K562 (cell line): ENCODE measurements around the gene CUL9. TPM values are rescaled to one million over a fixed set of nuclear protein-coding genes. Genes with fewer than 3 reads are reported as not detected.

Experiments
- GTF2A2 ChIP-seq: IDR thresholded peaks from 2 replicates; pipeline ENCODE4 v1.6.1; 2016; ENCODE audit warnings: mild to moderate bottlenecking, missing genetic modification characterization, missing compliant biosample characterization
- SMAD3 ChIP-seq: fragments of 450-650 bp; formaldehyde crosslinking; conservative IDR thresholded peaks from 2 replicates; pipeline ENCODE4 v1.4.0; 2020; ENCODE audit warnings: mild to moderate bottlenecking
- TEAD2 ChIP-seq: fragments of 450-650 bp; IDR thresholded peaks from 2 replicates; pipeline ENCODE4 v1.6.1; 2016; ENCODE audit warnings: missing genetic modification characterization, control low read depth, missing compliant biosample characterization
- ZNF146 ChIP-seq: IDR thresholded peaks from one replicate; pipeline ENCODE4 v1.6.1; 2018; ENCODE audit warnings: missing compliant biosample characterization; ENCODE audit not compliant: unreplicated experiment
- ZNF384 ChIP-seq: IDR thresholded peaks from 2 replicates; pipeline ENCODE4 v1.6.1; 2012; ENCODE audit warnings: low read depth, low read length, improper control_type of control experiment
- polyA plus RNA-seq, 8 experiments: library from polyadenylated mRNA; depleted of rRNA in 4 of 8; stranded (reverse) in 5 of 8; unstranded in 3 of 8; fragments of >200 nt; fragmentation: Nextera tagmentation in 2 of 8; fragmentation: Illumina TruSeq in 1 of 8; extraction: Ambion mirVana in 2 of 8; extraction: Trizol in 1 of 8; gene quantifications; 2 replicates each; pipeline versions ENCODE4 v1.2.1 to v1.2.3, GENCODE V29; 2011 to 2014; ENCODE audit warnings: inconsistent platforms in 1 of 8, missing spikeins in 1 of 8
- total RNA-seq, 7 experiments: library from RNA; depleted of rRNA in 6 of 7; stranded (reverse); fragments of >200 nt in 6 of 7; fragmentation: Illumina TruSeq in 2 of 7; extraction: Trizol in 2 of 7; gene quantifications; 2 replicates each; pipeline versions ENCODE4 v1.2.1 to v1.2.3, GENCODE V29; 2011 to 2021; ENCODE audit warnings: low replicate concordance in 1 of 7
- TF ChIP-seq, protein P1 (sequence below): fragments of 450-650 bp; IDR thresholded peaks from 2 replicates; pipeline ENCODE4 v1.6.1; 2016; ENCODE audit warnings: low read depth
- TF ChIP-seq, protein P2 (sequence below): sonication (generic); formaldehyde crosslinking; IDR thresholded peaks from 2 replicates; pipeline ENCODE4 v1.8.0; 2022; ENCODE audit warnings: mild to moderate bottlenecking, missing genetic modification reagents
- TF ChIP-seq, protein P3 (sequence below): IDR thresholded peaks from 3 replicates; pipeline ENCODE4 v1.6.1; 2011; ENCODE audit warnings: borderline replicate concordance, mild to moderate bottlenecking, moderate library complexity; ENCODE audit not compliant: insufficient read length; ENCODE audit errors: extremely low read depth
- TF ChIP-seq, protein P4 (sequence below), 2 experiments: fragments of 250-450 bp in 1 of 2; fragments of 450-650 bp in 1 of 2; sonication (Bioruptor Pico) in 1 of 2; IDR thresholded peaks; 2 replicates each; pipeline versions ENCODE4 v1.6.1 to v1.8.0; 2016 to 2021; ENCODE audit warnings: mild to moderate bottlenecking in 2 of 2, moderate library complexity in 2 of 2, missing compliant biosample characterization in 1 of 2, missing genetic modification characterization in 1 of 2
- TF ChIP-seq, protein P5 (sequence below): sonication (generic); IDR thresholded peaks from 2 replicates; pipeline ENCODE4 v1.6.1; 2016

Gene CUL9
- total and polyA plus RNA-seq, 9 of the 15 experiments (the other 6 are each of a cell fraction or from before 2014, with no cell fraction given) = 0.50 to 20.7 (median 6.6) TPM

DNA sequence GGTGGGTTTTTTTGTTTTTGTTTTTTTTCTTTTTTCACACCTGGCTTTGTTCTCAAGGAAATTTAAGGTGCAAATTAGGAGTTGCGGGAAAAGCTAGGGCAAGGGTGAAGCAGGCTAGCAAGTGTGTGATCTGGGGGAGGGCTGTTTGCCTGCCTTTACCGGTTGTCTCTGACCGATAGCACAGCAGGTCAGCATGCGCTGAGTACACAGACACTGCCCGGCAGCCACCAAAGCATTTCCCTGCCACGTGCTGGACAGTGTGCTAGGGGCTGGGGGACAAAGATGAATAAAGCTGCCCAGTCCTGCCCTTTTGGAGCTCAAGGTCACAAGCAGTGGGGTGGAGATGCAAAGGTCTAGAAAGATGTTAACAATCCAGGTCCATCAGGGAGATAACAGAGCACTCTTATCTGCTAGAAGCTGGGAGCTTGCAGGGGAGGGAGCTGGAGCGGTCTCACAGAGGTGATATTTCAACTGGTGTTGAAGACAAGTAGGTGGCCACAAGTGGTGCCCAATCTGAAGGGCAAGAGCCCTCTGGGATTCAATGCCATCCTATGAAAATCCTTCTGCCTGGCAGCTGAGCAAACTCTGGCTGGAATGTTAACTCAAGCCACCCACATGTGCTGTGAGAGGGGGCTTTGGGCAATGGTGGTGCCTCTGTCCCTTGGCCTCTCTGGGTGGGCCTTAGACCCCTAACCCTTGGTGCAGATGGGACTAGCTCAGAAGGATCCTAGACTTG lies 85.8 kb downstream of the CUL9 start (continued):
- TF ChIP-seq, protein P1, sequence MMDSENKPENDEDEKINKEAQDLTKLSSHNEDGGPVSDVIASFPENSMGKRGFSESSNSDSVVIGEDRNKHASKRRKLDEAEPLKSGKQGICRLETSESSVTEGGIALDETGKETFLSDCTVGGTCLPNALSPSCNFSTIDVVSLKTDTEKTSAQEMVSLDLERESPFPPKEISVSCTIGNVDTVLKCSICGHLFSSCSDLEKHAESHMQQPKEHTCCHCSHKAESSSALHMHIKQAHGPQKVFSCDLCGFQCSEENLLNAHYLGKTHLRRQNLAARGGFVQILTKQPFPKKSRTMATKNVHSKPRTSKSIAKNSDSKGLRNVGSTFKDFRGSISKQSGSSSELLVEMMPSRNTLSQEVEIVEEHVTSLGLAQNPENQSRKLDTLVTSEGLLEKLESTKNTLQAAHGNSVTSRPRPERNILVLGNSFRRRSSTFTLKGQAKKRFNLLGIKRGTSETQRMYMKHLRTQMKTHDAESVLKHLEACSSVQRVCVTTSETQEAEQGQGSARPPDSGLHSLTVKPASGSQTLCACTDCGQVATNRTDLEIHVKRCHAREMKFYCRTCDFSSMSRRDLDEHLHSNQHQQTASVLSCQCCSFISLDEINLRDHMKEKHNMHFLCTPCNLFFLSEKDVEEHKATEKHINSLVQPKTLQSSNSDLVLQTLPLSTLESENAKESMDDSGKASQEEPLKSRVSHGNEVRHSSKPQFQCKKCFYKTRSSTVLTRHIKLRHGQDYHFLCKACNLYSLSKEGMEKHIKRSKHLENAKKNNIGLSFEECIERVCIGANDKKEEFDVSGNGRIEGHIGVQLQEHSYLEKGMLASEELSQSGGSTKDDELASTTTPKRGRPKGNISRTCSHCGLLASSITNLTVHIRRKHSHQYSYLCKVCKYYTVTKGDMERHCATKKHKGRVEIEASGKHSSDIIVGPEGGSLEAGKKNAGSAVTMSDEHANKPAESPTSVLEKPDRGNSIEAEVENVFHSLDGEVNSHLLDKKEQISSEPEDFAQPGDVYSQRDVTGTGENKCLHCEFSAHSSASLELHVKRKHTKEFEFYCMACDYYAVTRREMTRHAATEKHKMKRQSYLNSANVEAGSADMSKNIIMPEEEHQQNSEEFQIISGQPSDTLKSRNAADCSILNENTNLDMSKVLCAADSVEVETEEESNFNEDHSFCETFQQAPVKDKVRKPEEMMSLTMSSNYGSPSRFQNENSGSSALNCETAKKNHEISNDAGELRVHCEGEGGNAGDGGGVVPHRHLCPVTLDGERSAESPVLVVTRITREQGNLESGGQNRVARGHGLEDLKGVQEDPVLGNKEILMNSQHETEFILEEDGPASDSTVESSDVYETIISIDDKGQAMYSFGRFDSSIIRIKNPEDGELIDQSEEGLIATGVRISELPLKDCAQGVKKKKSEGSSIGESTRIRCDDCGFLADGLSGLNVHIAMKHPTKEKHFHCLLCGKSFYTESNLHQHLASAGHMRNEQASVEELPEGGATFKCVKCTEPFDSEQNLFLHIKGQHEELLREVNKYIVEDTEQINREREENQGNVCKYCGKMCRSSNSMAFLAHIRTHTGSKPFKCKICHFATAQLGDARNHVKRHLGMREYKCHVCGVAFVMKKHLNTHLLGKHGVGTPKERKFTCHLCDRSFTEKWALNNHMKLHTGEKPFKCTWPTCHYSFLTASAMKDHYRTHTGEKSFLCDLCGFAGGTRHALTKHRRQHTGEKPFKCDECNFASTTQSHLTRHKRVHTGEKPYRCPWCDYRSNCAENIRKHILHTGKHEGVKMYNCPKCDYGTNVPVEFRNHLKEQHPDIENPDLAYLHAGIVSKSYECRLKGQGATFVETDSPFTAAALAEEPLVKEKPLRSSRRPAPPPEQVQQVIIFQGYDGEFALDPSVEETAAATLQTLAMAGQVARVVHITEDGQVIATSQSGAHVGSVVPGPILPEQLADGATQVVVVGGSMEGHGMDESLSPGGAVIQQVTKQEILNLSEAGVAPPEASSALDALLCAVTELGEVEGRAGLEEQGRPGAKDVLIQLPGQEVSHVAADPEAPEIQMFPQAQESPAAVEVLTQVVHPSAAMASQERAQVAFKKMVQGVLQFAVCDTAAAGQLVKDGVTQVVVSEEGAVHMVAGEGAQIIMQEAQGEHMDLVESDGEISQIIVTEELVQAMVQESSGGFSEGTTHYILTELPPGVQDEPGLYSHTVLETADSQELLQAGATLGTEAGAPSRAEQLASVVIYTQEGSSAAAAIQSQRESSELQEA = no peak
- no peak for TF ChIP-seq SMAD3 (CRISPR knock-in tag)
- TF ChIP-seq, protein P2, sequence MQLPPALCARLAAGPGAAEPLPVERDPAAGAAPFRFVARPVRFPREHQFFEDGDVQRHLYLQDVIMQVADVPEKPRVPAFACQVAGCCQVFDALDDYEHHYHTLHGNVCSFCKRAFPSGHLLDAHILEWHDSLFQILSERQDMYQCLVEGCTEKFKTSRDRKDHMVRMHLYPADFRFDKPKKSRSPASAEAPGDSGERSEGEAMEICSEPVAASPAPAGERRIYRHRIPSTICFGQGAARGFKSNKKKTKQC (CRISPR knock-in tag) = no peak
- TF ChIP-seq TEAD2 = no peak
- TF ChIP-seq ZNF384 = no peak
- TF ChIP-seq, protein P3, sequence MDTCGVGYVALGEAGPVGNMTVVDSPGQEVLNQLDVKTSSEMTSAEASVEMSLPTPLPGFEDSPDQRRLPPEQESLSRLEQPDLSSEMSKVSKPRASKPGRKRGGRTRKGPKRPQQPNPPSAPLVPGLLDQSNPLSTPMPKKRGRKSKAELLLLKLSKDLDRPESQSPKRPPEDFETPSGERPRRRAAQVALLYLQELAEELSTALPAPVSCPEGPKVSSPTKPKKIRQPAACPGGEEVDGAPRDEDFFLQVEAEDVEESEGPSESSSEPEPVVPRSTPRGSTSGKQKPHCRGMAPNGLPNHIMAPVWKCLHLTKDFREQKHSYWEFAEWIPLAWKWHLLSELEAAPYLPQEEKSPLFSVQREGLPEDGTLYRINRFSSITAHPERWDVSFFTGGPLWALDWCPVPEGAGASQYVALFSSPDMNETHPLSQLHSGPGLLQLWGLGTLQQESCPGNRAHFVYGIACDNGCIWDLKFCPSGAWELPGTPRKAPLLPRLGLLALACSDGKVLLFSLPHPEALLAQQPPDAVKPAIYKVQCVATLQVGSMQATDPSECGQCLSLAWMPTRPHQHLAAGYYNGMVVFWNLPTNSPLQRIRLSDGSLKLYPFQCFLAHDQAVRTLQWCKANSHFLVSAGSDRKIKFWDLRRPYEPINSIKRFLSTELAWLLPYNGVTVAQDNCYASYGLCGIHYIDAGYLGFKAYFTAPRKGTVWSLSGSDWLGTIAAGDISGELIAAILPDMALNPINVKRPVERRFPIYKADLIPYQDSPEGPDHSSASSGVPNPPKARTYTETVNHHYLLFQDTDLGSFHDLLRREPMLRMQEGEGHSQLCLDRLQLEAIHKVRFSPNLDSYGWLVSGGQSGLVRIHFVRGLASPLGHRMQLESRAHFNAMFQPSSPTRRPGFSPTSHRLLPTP = no peak
- no peak for TF ChIP-seq ZNF146 (CRISPR knock-in tag)
- TF ChIP-seq, protein P4, sequence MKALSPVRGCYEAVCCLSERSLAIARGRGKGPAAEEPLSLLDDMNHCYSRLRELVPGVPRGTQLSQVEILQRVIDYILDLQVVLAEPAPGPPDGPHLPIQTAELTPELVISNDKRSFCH (CRISPR knock-in tag; IDR thresholded peaks at IDR 0.05) = no peak
- TF ChIP-seq, protein P4 (tag; IDR thresholded peaks at IDR 0.05) = no peak
- TF ChIP-seq, protein P5, sequence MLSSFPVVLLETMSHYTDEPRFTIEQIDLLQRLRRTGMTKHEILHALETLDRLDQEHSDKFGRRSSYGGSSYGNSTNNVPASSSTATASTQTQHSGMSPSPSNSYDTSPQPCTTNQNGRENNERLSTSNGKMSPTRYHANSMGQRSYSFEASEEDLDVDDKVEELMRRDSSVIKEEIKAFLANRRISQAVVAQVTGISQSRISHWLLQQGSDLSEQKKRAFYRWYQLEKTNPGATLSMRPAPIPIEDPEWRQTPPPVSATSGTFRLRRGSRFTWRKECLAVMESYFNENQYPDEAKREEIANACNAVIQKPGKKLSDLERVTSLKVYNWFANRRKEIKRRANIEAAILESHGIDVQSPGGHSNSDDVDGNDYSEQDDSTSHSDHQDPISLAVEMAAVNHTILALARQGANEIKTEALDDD = no peak
- TF ChIP-seq GTF2A2 (tag) = no peak
